Measurements from ENCODE around the gene MIX23.

MIX23 gene

DNA sequence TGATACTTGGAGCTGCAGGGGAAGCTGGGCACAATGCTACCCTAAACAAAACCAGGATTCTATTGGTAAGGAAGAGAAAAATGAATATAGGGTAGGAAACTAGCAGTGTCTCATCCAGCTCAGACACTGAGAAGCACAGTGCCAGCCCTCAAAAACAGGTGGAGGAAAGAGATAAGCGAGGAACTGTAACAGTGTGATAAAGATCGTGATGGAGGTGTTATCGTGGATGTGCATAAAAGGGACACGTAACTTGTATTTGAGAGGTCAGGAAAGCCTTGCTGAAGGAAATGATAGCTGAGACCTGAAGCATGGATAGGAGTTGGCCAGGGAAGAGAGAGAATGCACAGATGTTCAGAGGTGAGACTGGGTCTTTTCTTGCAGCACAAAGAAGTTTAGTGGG, 27.4 kb downstream of the MIX23 start:
- TF ChIP-seq, protein P1, sequence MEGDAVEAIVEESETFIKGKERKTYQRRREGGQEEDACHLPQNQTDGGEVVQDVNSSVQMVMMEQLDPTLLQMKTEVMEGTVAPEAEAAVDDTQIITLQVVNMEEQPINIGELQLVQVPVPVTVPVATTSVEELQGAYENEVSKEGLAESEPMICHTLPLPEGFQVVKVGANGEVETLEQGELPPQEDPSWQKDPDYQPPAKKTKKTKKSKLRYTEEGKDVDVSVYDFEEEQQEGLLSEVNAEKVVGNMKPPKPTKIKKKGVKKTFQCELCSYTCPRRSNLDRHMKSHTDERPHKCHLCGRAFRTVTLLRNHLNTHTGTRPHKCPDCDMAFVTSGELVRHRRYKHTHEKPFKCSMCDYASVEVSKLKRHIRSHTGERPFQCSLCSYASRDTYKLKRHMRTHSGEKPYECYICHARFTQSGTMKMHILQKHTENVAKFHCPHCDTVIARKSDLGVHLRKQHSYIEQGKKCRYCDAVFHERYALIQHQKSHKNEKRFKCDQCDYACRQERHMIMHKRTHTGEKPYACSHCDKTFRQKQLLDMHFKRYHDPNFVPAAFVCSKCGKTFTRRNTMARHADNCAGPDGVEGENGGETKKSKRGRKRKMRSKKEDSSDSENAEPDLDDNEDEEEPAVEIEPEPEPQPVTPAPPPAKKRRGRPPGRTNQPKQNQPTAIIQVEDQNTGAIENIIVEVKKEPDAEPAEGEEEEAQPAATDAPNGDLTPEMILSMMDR (IDR thresholded peaks at IDR 0.05; ENCODE audit: low read depth, low read length) = no peak
- DNase-seq = no peak
- no peak overlapping the region for H3K4me3 ChIP-seq (ENCODE audit: low read depth, low read length)
- no peak overlapping the region for H3K27ac ChIP-seq
- H3K27me3 ChIP-seq (ENCODE audit: insufficient read depth, low read depth, severe bottlenecking) = no peaks in the 10 kb centered on the region
- no peaks in the 10 kb centered on the region for H3K9me3 ChIP-seq (ENCODE audit: severe bottlenecking)
- H3K36me3 ChIP-seq = no peaks in the 10 kb centered on the region; the same call in 1 of the 2 replicates

DNA sequence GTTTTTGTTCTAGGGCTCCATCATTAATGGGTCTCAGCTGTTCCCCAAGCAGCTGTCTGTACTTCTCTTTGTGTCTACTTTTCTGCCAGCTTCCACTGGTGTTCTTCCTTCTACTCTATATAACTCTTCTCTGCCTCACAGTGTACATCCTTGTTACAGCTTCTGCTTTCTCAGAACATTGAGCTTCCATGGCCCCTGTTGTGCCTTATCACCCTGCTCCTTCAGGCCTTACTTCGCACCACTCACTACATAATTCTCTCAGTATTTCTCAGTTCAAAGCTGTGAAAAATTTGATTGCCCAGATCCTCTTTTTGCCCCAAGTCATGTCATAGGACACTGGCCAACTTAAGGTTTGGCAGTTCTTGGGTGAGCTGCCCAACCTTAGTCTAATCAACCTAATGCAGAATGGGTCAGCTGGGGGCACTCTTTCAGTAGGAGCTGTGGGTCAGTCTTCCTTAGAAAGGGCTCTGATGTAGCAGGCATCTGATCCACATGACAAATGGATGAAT, 29.1 kb downstream of the MIX23 start:
- no peak for DNase-seq

DNA sequence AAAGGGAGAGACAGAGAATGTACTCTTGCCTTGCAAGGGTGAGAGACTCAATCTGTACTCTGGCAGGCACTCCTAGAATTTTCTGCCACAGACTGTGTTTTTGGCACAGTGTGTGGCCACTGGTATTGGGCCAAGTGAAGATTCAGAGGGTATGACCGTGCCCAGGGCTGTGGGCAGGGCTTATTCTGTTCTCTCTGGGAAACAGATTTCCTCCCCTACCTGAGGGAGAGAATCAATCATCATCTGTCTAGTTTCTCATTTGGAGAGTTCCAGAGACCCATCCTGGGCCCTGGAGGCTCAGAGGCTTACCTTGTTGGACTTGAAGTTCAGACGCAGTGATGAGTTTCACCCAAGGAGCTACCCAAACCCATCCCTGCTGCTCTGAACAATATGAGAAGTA, 29.8 kb downstream of the MIX23 start:
- H3K36me3 ChIP-seq = no peaks in the 10 kb centered on the region
- TF ChIP-seq, protein P1 (IDR thresholded peaks at IDR 0.05; ENCODE audit: low read depth, low read length) = no peak
- no peaks in the 10 kb centered on the region for H3K27me3 ChIP-seq (ENCODE audit: insufficient read depth, low read depth, severe bottlenecking)
- no peak overlapping the region for H3K27ac ChIP-seq
- H3K4me3 ChIP-seq (ENCODE audit: low read depth, low read length) = no peak overlapping the region
- no peak for DNase-seq
- no peaks in the 10 kb centered on the region for H3K9me3 ChIP-seq (ENCODE audit: severe bottlenecking)

More for the DNA sequence above, 29.1 kb downstream of the MIX23 start:
- TF ChIP-seq, protein P1 (IDR thresholded peaks at IDR 0.05; ENCODE audit: low read depth, low read length) = no peak
- H3K27me3 ChIP-seq (ENCODE audit: insufficient read depth, low read depth, severe bottlenecking) = no peaks in the 10 kb centered on the region
- no peak overlapping the region for H3K27ac ChIP-seq
- H3K36me3 ChIP-seq = no peaks in the 10 kb centered on the region; the same call in 1 of the 2 replicates
- H3K4me3 ChIP-seq (ENCODE audit: low read depth, low read length) = no peak overlapping the region
- no peaks in the 10 kb centered on the region for H3K9me3 ChIP-seq (ENCODE audit: severe bottlenecking)

DNA sequence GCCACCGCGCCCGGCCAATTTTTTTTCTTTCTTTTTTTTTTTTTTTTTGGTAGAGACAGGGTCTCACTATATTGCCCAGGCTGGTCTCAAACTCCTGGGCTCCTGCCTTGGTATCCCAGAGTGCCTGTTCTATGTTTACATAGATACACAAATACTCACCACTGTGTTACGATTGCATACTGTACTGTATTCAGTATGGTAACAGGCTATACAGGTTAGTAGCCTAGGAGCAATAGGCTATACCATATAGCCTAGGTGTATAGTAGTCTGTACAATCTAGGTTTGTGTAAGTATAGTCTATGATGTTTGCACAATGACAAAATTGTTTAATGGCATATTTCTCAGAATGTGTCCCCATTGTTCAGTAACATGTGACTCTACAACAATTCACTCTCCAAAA, 31.4 kb downstream of the MIX23 start:
- TF ChIP-seq, protein P1 (IDR thresholded peaks at IDR 0.05; ENCODE audit: low read depth, low read length) = no peak
- no peaks in the 10 kb centered on the region for H3K36me3 ChIP-seq
- no peak overlapping the region for H3K4me3 ChIP-seq (ENCODE audit: low read depth, low read length)
- DNase-seq = no peak
- H3K27ac ChIP-seq = no peak overlapping the region
- H3K27me3 ChIP-seq (ENCODE audit: insufficient read depth, low read depth, severe bottlenecking) = no peaks in the 10 kb centered on the region
- H3K9me3 ChIP-seq (ENCODE audit: severe bottlenecking) = no peaks in the 10 kb centered on the region

GRCh38 chr3:122350814-122351418, 32.1 kb downstream of the MIX23 start:
- no peaks in the 10 kb centered on the region for H3K9me3 ChIP-seq (ENCODE audit: severe bottlenecking)
- H3K4me3 ChIP-seq (ENCODE audit: low read depth, low read length) = no peak overlapping the region
- H3K27me3 ChIP-seq (ENCODE audit: insufficient read depth, low read depth, severe bottlenecking) = no peaks in the 10 kb centered on the region
- no peak overlapping the region for H3K27ac ChIP-seq
- H3K36me3 ChIP-seq = no peaks in the 10 kb centered on the region
- TF ChIP-seq, protein P1 (IDR thresholded peaks at IDR 0.05; ENCODE audit: low read depth, low read length) = no peak
- DNase-seq = no peak

- no peak for DNase-seq
- Histone ChIP-seq H3K27ac (no peak overlapping the region), H3K4me3 (ENCODE audit: low read depth, low read length) (no peak overlapping the region), H3K9me3 (ENCODE audit: severe bottlenecking) (no peaks in the 10 kb centered on the region), H3K36me3 (no peaks in the 10 kb centered on the region), H3K27me3 (ENCODE audit: insufficient read depth, low read depth, severe bottlenecking) (no peaks in the 10 kb centered on the region)
- TF ChIP-seq, protein P1 (IDR thresholded peaks at IDR 0.05; ENCODE audit: low read depth, low read length) = no peak
These were observed 33.9 kb downstream of the MIX23 start for GRCh38 chr3:122349171-122349570.
